ENCODE data around the gene RGCC.

Gene RGCC

DNA sequence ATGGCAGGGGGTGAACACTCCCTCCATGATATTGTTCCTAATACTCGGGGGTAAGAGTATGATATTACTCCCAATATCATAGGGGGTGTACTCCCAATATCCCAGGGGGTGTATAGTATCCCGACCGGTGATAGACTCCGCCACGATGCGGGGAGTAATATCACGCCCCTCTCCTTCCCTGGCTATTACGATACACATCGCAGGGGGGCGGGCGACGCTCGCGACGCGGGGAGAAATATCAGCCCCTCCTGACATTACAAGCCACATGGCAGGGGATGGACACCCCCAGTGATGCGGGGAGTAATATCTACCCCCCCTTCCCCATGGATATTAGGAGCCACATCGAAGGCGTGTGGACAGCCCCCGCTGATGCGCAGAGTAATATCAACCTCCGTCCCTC lies 3.2 kb upstream of the RGCC start:
- DNase-seq: no peak

DNA sequence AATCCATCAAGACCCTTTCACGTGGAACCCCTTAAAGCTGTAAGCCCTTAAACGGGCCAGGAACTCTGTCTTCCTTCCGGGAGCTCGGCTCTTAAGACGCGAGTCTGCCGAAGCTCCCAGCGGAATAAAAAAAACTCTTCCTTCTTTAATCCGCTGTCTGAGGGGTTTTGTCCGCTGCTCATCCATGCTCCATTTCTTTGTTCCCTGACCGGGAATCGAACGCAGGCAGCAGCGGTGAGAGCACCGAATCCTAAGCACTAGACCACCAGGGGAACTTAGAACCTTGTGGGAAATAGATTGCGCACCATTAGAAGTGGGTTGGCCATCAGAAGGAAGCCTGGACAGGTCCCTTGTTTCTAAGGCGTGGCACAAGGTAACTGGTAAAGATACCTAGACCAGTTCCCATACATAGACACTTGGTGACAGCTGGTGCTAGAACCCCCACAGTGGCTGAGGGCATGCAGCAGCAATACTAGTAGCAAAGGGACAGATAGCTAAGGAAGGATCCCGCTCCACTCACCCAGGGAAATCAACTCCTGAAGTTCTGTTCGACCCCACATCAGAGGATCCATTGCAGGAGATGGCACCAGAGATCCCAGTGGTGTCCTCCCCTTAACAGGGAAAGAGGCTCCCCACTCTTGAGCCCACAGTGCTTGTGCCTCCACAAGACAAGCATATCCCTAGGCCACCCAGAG lies 1.5 kb upstream of the RGCC start:
- no peak for DNase-seq

DNA sequence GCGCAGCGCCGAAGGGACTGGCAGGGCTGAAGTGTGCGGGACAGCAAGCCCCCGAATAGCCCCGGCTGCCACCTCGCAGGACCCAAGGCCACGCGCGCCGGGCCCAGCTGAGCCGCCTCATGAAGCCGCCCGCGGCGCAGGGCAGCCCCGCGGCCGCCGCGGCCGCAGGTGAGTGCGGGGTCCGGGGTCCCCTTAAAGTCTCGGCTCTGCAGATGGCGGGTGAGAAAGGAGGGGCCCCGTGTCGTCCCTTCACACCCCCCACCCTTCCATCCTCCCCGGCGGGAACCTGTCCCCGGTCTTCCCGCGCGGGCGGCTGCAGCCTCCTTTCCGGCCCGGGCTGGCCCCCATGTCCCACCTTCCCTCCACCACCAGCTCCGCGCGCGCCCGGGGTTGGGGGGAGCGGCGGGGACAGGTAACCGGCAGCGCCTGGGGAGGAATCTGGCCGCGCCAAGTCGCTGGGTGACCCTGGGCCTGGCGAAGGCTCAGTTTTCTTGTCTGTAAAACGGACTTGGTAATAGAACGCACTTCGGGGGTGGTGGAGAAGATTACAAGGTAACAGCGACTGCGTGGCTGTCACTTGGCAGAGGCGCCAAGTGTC lies 338 bp downstream of the RGCC start:
- DNase-seq: no peak

DNA sequence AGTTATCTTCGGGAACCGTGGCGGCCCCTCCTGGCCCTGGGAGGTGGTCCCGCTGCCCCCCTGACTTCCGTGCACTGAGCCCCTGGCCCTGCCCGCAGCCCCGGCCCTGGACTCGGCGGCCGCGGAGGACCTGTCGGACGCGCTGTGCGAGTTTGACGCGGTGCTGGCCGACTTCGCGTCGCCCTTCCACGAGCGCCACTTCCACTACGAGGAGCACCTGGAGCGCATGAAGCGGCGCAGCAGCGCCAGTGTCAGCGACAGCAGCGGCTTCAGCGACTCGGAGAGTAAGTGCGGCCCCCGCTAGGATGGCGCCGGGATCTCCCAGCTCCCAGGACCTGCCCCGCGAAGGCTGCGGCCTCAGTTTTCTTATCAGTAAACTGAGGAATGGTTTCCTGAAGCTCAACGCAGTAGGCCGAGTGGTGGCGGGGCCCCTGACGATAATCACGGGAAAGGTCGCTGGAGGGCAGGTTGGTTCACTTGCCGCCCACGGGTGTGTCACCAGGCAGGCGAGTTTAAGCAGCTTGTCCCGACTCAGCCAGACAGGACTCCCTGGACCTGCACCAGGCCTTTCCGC lies 924 bp downstream of the RGCC start:
- DNase-seq: peak; percentile 44 to 57

DNA sequence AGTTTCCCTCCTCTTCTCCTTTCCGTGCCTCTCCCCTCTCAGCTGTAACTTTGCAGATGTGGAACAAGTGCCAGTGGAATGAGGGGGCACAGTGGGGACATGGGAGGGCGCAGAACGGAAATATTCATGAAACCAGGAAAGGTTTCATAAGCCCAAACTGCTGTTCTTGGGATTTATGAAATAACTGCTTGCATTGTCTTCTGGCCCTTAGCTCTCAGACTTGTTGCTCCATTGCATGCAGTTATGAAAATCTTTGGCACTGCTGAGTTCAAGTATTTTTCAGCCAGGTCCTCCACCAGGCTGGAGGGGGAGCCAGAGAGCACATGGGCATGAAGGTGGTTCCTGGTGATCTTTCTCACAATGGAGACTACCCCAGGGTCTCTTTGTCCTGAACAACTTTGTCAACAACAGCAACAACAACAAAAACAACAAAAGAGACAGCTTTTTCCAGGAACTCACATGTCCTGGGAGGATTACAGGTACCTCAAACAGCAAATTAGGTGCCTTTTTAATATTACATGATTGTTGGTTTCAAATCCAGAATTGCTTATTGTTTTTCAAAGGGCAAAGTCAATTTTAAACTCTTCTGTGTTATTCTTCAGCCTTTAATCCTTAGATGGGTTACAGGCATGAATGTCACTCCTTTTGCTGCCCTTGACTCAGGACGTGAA lies 1.5 kb downstream of the RGCC start:
- peak; percentile 76 to 78 for DNase-seq

DNA sequence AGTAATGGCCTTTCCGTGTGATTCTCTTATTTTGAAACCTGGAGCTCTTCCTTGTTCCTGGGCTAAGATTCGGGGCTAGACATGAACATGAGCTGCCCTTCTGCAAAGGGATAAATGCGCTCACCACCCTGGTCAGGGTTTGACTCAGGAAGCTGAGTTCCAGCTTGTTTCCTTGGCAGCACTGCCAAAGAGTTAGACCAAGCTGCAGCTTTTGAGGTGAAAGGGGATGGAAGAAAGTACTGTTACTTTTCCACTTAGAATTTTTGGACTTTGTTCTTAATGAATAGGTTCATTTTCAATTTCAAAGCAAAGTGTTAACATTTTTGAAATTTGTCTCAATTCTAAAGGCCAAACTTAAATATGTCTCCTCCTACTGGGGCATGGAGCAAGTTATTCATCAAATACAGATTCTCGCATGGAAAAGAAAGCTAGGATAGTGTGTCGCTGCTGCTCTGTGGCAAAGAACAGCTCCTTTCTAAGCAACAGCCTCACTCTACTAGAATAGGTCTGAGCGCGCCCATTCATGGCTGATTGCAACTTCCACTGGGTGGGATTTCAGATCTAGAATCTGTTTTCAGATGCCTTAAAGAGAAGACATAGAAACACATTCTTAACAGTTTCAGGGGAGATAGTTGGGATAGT lies 2.2 kb downstream of the RGCC start:
- peak in 1 of 2 donors; percentile 42 for DNase-seq

DNA sequence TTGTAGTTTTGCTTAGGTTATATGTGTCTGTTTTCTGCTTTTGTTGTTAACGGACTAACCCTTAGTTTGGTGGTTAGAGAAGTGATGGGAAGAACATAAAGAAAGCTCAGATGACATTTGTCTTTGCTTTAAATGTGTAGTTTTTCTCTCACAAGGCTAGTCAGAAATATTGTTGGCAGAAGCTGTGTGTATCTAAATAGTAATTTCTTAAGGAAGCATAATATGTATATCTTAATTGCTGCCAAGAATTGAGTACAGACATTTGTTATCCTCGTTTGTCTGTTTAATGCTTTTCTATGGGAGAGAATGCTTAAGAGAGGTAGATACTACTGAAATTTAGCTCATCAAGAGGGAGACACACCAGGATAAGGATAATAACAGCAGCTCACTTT lies 2.7 kb downstream of the RGCC start:
- DNase-seq: no peak

DNA sequence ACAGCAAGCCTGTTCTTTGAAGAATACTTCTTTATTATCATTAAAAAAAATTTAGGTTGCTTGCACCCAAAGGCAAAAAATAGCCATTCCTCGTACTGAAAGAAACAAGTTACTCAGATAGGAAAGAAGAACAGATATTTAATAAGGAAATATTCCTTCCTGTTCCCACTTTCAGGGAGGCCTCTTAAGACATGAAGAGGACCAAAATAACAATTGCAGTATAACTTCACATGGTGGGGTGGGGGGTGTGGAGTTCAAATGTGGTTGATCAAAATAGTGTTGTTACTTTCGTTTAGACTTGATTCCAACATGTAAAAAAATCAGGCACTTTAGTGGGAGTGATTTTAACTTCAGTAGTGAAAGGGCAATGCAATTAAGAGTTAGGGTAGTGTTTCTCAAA lies 3.6 kb downstream of the RGCC start:
- DNase-seq: no peak

DNA sequence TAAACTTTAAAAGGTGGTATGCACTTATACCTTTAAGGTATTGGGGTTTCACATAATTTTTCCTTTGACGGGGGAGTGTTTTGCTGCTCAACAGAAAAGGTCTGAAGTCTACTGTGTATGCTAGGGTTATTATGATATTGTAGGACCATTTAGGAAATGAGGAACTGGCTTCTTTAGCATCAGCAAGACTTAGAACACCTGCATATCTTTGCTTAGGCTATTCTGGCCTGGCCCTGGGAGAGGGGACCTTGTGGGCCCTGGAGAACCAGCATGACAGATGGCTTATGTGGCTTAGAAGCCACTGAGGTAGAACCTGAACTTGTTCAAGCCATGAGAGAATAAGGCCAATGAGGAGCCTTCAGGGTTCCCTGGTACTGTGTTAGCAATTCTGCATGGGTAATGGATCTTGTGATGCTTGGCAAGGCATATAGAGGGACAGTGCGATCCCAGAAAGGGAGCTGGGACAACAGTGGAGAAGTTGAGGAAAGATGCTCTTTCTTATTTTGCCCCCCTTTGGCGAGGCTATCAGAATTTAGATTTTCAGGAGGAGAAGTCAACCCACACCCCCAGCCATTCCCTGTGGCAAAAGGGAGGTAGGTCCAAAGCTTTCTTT lies 4.3 kb downstream of the RGCC start:
- DNase-seq: peak in 1 of 2 donors; percentile 37

DNA sequence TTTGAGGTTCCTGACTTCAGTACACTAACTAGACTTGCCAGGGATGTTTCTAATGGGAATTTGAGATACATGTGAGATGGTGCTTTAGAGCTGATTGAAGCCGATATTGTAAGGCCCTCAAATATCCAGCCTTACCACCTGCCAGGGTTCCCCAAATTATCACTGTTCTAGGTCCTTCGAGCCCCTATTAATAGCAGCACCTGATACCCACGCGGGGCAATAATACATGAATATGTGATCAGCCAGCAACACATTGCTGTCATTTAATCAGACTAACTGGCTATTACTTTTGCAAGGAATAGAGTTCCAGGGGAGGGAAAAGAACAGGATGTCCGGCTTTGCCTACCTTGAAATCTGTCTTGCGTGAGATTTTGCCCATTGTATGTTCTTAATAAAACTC lies 5.1 kb downstream of the RGCC start:
- DNase-seq: peak in 1 of 2 donors; percentile 39

DNA sequence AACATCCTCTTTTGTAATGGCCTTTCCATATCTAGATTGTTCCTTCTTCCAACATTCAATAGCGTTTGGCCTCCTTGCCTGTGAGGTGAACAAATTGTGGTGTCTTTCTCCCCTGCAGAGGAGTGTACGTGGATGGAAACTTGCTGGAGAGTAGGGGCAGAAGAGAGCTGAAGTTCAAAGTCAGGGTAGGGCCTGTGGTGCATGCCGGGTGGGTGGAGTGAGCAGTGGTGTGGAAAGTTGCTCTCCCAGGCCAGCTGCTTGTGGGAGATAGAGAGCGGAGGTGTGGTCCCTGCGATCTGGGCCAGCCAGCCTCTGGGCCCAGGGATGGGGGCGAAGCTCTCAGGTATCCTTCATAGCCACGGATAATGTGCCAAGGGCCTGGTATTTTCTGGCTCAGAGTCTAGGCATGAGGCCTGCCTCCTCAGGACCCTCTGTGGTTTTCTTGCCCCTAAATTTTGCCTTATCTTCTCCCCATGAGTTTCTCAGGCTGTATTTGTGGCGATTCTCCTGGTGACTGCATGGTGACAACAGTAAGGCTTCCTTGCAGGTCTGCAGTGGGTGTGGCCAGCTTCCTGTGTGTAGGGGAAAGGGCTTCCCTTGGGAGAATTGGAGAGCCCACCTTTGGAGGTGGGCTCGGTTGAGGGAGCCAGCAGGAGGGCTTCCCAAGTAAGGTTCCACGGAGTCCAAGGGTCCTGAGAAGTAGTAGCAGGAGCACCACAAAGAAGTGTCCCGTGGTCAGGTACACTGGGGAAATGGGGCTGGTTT lies 6.7 kb downstream of the RGCC start:
- peak; percentile 37 to 54 for DNase-seq

DNA sequence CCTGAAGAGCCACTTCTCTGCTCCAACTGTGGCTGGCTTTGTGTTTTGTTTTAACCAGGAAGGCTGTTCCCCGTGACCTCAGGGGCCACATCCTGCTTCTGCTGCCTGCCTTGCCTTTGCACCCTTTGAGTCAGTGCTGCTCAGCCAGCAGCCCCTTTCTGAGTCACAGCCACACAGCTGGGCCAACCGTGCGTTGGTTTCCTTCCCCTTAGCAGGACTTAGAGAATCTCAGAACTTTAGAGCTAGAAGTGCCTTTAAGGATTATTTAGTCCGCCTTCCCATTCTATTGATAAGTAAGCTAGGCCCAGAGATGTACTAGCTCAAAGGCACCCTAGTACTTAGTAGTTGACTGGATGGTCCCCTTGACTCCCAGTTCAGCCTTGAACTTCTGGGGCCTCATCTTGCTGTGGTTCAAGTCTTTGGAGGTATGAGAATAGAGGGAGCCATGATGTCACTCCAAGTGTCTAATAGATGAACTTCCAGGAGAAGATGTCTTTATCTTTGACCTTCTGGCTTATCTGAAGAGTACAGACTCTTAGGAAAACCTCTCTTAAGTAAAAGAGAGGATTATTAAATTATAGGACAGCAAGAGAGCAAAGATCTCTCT lies 8.0 kb downstream of the RGCC start:
- peak; percentile 90 for DNase-seq

DNA sequence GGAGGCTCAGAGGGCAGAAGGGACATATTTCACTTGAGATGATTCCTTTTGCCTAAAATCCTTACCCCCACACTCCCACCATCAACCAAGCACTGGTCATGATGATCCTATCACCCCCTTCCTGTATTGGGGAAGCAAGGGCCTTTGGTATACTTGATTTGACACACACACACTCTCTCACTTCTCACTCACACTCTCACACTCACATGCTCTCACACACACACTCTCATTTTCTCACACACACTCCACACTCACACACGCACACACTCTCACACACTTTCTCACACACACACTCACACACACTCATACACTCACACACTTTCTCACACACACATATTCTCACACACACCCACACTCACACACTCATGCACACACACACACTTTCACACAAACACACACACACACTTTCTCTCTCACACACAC lies 8.6 kb downstream of the RGCC start:
- peak in 1 of 2 donors; percentile 56 for DNase-seq

DNA sequence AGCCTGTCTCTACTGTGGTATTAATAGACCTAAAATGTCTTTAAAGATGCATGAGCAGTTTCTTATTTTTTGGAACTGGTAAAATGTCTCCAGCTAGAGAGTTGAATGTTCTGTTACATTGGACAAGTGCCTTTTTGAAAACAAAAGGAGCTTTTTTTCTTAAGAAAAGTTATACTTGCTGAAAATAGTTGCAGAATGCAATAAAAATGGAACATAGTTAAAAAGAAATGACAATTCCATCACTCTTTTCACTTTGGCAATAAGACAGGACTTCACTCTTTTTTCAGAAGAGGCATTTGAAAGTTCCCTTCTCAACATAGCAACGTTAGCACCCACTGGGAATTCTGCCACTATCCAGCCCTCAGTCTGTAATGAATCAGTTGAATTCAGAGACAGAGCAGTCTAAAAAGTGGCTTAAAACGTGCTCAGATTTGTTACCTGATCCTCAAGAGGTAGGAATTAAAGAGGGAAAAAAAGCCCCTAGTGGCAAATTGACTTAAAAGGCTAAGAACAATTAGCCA lies 10.1 kb downstream of the RGCC start:
- no peak for DNase-seq

DNA sequence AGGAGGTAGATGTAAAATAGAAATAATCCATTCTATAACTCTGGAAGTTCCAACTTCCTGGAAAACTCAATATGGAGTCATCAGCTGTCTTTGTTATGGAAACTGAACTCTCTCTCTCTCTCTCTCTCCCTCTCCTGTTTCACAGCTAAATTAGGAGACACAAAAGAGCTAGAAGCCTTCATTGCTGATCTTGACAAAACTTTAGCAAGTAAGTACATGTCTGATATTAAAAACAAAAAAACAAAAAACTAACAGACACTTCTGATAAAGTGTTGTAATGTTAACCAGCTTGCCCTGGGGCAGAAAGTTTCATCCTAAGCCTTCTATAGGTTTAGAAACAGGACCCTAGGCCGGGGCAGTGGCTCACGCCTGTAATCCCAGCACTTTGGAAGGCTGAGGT lies 11.3 kb downstream of the RGCC start:
- peak in 1 of 2 donors; percentile 42 for DNase-seq

DNA sequence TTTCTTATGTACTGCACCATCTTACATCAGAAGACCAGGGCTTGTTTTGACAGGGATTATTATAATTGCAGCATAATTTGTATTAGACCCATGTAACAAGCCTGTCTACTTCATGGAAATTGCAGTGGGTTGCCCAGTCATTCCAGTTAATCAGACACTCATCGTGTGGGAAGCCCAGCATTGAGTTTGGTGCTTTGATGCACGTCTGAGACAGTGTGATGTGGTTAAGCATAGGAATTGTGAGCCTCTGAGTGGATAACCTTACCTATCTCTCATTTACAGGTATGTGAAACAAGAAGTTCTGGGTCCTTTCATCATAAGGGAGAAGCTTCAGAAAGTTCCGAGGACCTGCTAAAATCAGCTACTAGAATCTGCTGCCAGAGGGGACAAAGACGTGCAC lies 12.8 kb downstream of the RGCC start:
- DNase-seq: peak in 1 of 2 donors; percentile 43

DNA sequence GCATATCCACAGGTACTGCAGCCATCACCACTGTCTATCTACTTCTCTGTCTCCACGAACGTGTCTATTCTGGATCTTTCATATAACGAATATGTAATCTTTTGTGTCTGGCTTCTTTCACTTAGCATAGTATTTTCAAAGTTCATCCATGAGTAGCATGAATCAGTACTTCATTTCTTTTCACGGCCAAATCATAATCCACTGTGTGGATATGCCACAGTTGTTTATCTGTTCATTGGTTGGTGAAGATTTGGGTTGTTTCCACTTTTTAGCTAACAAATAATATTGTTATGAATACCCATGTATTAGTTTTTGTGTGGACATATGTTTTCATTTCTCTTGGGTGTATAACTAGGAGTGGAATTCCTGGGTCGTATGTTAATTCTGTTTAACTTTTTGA lies 14.4 kb downstream of the RGCC start:
- peak in 1 of 2 donors; percentile 51 for DNase-seq

DNA sequence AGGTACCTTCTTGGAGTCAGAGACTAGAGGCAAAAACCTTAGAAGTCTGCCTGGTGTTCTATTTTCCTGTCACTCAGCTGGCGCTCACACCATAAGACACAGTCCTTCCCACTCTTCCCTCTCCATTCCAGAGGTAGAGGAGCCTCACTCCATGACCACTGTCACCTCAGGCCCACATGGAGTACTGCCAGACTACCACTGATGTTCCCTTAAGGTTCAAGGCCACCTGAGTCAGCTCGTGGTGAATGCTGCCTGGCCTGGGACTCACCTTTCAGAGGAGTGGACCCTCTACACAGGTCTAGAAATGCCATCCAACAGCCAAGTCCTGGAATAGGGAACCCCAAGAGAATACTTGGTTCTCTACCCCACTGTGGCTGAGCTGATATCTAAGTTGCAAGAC lies 29.9 kb downstream of the RGCC start:
- DNase-seq: no peak

DNA sequence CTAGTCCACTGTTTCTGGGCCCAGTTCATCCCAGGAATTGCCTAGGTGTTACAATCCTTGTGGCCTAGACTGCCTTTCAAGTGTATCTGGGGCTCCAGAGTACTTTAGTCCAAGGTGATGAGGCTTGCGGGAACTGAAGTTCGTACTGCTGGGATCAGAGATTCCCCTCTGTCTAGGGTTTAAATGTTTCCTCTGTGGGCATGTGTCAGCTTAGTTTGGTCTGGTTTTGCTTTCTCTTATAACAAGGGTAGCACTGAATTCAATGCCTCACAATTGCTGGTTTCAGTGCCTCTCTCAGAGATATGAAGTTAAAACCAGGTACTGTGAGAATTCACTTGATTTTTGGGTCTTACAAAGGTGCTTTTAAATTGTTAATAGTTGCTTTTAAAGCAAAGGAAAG lies 30.8 kb downstream of the RGCC start:
- DNase-seq: no peak

DNA sequence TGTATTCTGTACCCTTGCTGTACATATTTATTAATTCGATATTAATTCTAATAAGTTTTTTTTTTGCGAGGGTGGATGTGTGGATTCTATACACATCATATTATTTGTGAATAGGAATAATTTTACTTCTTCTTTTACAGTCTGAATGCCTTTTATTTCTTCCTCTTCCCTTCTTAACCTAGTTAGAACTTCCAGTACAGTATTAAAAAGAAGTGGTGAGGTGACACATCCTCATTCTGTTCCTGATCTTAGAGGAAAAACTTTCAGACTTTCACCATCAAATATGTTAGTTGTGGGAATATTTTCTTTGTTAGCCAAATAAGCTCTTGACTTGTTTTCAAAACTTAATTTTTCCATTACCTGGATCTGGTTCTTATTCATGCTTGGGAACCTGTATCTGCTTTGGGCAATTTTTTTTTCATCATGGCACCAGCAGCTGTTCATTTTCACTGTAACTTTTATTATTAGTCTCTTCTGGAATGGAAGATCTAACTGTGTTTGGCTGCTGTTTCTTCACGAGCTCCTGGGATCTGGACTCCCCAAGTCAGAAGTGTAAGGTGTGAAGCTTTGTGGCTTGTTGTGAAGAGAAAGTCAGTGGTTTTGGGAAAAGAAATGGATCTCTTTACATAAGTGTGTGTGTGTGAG lies 33.1 kb downstream of the RGCC start:
- no peak for DNase-seq

DNA sequence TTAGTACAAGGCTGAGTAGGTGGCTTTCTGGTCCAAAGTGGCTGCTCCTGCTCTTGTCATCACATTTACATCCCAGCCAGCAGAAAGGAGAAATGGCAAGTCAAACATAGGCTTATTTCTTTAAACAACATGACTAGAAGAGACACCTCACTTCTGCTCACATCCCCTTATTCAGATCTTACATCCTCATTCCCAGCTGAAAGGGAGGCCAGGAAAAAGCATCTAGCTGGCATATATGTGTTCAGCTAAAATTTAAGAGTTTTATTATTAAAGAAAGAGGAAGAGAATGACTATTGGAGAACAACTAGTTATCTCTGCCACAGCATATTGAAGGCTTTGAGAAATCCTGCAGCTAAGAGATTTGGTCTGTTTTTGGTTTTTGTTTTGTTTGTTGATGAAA lies 34.1 kb downstream of the RGCC start:
- no peak for DNase-seq

Data from CD4-positive, alpha-beta T cell treated with Interleukin-1 beta for 1 hour (primary cell).